Measurements from ENCODE around the gene SLC2A9. TPM values are rescaled to one million over a fixed set of nuclear protein-coding genes. Genes with fewer than 3 reads are reported as not detected.

The SLC2A9 gene
- total and polyA plus RNA-seq, 2 experiments from 2014 or later, result 6.2 to 7.8 TPM

GRCh38 chr4:9971711-9972110 is 49.6 kb downstream of the SLC2A9 start:
- Histone ChIP-seq H3K4me2 (no peak overlapping the region), H2AFZ (no peak overlapping the region), H3K9me2 (replicated peaks; ENCODE audit: insufficient read depth) (no peaks in the 10 kb centered on the region), H3K36me3 (replicated peaks; ENCODE audit: insufficient read depth, low read depth) (no peaks in the 10 kb centered on the region), H3K27me3 (no peaks in the 10 kb centered on the region), H3K79me2 (no peaks in the 10 kb centered on the region), H3K27ac (no peak overlapping the region), H3K4me1 (ENCODE audit: insufficient read depth) (no peaks in the 10 kb centered on the region), H3K4me3 (no peak overlapping the region), H4K20me1 (ENCODE audit: insufficient read depth, poor library complexity, severe bottlenecking) (no peaks in the 10 kb centered on the region), H3K9me3 (ENCODE audit: low read depth) (no peaks in the 10 kb centered on the region)
- WGBS (ENCODE audit: low lambda C conversion rate, missing lambda C conversion rate), result 88% methylated on average over 3 of the region's 3 CpGs
- no peak for DNase-seq (ENCODE audit: low spot score)
- no peak for TF ChIP-seq EZH2phosphoT487 (IDR thresholded peaks at IDR 0.05; ENCODE audit: low read depth, severe bottlenecking, unreplicated experiment)
- TF ChIP-seq CTCF (IDR thresholded peaks at IDR 0.05; ENCODE audit: poor library complexity), result no peak
- TF ChIP-seq EZH2 (IDR thresholded peaks at IDR 0.05; ENCODE audit: borderline replicate concordance), result no peak

GRCh38 chr4:9970399-9971011 is 50.8 kb downstream of the SLC2A9 start:
- H4K20me1 ChIP-seq (ENCODE audit: insufficient read depth, poor library complexity, severe bottlenecking), result no peaks in the 10 kb centered on the region
- H3K9me3 ChIP-seq (ENCODE audit: low read depth), result no peaks in the 10 kb centered on the region
- no peak overlapping the region for H2AFZ ChIP-seq
- TF ChIP-seq EZH2phosphoT487 (IDR thresholded peaks at IDR 0.05; ENCODE audit: low read depth, severe bottlenecking, unreplicated experiment) (no peak), CTCF (IDR thresholded peaks at IDR 0.05; ENCODE audit: poor library complexity) (no peak), EZH2 (IDR thresholded peaks at IDR 0.05; ENCODE audit: borderline replicate concordance) (no peak)
- H3K4me1 ChIP-seq (ENCODE audit: insufficient read depth), result no peaks in the 10 kb centered on the region
- no peaks in the 10 kb centered on the region for H3K9me2 ChIP-seq (replicated peaks; ENCODE audit: insufficient read depth)
- 77% methylated on average over 6 of the region's 6 CpGs for WGBS (ENCODE audit: low lambda C conversion rate, missing lambda C conversion rate)
- H3K27ac ChIP-seq, result no peak overlapping the region
- no peak overlapping the region for H3K4me3 ChIP-seq
- no peaks in the 10 kb centered on the region for H3K79me2 ChIP-seq
- H3K4me2 ChIP-seq, result no peak overlapping the region
- no peak for DNase-seq (ENCODE audit: low spot score)
- no peaks in the 10 kb centered on the region for H3K27me3 ChIP-seq
- H3K36me3 ChIP-seq (replicated peaks; ENCODE audit: insufficient read depth, low read depth), result no peaks in the 10 kb centered on the region

- no peaks in the 10 kb centered on the region for H3K36me3 ChIP-seq (replicated peaks; ENCODE audit: insufficient read depth, low read depth)
- DNase-seq (ENCODE audit: low spot score), result no peak
- 86% methylated on average over 7 of the region's 7 CpGs for WGBS (ENCODE audit: low lambda C conversion rate, missing lambda C conversion rate)
- no peak overlapping the region for H3K27ac ChIP-seq
- no peaks in the 10 kb centered on the region for H3K9me3 ChIP-seq (ENCODE audit: low read depth)
- H3K9me2 ChIP-seq (replicated peaks; ENCODE audit: insufficient read depth), result no peaks in the 10 kb centered on the region
- TF ChIP-seq EZH2phosphoT487 (IDR thresholded peaks at IDR 0.05; ENCODE audit: low read depth, severe bottlenecking, unreplicated experiment) (no peak), EZH2 (IDR thresholded peaks at IDR 0.05; ENCODE audit: borderline replicate concordance) (no peak), CTCF (IDR thresholded peaks at IDR 0.05; ENCODE audit: poor library complexity) (no peak)
- no peaks in the 10 kb centered on the region for H3K27me3 ChIP-seq
- no peaks in the 10 kb centered on the region for H3K79me2 ChIP-seq
- H3K4me1 ChIP-seq (ENCODE audit: insufficient read depth), result no peaks in the 10 kb centered on the region
- H4K20me1 ChIP-seq (ENCODE audit: insufficient read depth, poor library complexity, severe bottlenecking), result no peaks in the 10 kb centered on the region
- no peak overlapping the region for H3K4me2 ChIP-seq
- no peak overlapping the region for H2AFZ ChIP-seq
- no peak overlapping the region for H3K4me3 ChIP-seq
Measured at GRCh38 chr4:9969526-9970398, 51.5 kb downstream of the SLC2A9 start.

All from hepatocyte (in vitro differentiated cells).